Ovary (tissue), 3 donors: ENCODE data around the gene GALNTL6.

ENCODE experiments used
- EP300 ChIP-seq: sonication (generic); formaldehyde crosslinking; IDR thresholded peaks from one replicate; pipeline ENCODE4 v1.6.1; 2017; ENCODE audit warnings: antibody characterized with exemption
- POLR2A ChIP-seq: fragments of 450-650 bp; IDR thresholded peaks from one replicate; pipeline ENCODE4 v1.6.1; 2017; ENCODE audit warnings: antibody characterized with exemption, mild to moderate bottlenecking, moderate library complexity
- TF ChIP-seq, protein P1 (sequence below), 3 donors: fragments of 450-650 bp in 2 of 3; fragments of 200-600 bp in 1 of 3; IDR thresholded peaks; one replicate each; pipeline versions ENCODE4 v1.5.1 to v1.8.0; 2016 to 2022; ENCODE audit warnings: antibody characterized with exemption in 3 of 3, mild to moderate bottlenecking in 1 of 3
- donor health status: DM: no; HTN: no; CAD: no.

GRCh38 chr4:173056710-173057109 is 1243.5 kb downstream of the GALNTL6 start:
- TF ChIP-seq, protein P1, sequence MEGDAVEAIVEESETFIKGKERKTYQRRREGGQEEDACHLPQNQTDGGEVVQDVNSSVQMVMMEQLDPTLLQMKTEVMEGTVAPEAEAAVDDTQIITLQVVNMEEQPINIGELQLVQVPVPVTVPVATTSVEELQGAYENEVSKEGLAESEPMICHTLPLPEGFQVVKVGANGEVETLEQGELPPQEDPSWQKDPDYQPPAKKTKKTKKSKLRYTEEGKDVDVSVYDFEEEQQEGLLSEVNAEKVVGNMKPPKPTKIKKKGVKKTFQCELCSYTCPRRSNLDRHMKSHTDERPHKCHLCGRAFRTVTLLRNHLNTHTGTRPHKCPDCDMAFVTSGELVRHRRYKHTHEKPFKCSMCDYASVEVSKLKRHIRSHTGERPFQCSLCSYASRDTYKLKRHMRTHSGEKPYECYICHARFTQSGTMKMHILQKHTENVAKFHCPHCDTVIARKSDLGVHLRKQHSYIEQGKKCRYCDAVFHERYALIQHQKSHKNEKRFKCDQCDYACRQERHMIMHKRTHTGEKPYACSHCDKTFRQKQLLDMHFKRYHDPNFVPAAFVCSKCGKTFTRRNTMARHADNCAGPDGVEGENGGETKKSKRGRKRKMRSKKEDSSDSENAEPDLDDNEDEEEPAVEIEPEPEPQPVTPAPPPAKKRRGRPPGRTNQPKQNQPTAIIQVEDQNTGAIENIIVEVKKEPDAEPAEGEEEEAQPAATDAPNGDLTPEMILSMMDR (IDR thresholded peaks at IDR 0.05) = no peak
- TF ChIP-seq POLR2A (no peak), EP300 (no peak)
